ENCODE results near the gene HES1. TPM values are rescaled to one million over a fixed set of nuclear protein-coding genes. Genes with fewer than 3 reads are reported as not detected.
"Not testable (repeated sequence)": the region's sequence is repeated elsewhere in the genome, so short reads cannot be mapped to it uniquely, and the experiment has no call there.

The HES1 gene
- total and polyA plus RNA-seq, 4 donors = 22.5 to 51.9 (median 33.0) TPM

DNA sequence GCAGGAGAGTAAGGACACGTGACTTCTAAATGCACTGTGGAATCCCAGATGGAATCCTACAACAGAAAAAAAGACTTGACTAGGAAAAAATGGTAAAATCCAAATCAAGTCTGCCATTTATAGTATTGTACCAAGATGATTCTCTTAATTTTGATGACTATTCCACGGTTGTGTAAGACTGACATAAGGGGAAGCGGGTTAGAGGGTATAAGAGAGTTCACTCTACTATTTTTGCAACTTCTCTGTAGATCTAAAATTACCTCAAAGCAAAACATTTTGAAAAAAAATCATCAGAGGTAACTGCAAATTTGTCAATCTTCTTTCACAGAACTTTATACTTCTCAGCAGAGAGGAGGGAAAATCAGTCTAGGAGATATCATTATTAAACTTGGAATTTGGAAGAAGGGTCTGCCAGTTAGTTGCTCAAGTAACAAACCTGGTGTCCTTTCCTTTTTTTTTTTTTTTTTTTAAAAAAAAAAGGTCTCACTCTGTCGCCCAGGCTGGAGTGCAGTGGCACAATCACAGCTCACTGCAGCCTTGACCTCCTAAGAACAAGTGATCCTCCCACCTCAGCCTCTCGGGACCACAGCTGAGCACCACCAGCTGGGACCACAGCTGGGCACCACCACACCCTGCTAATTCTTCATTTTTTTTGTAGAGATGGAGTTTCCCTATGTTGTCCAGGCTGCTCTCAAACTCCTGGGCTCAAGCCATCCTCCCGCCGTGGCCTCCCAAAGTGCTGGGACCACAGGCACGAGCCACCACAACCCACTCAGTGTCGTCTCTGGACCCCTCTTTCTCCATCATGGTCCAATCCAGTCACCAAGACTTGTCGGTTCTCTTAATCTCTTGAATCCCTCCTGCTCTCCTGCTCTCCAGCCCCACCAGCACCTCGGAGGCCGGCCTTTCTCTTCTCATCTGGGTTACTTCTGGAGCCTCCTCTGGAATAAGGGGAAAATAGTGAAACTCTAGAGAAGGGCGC is 14.9 kb upstream of the HES1 start:
- intact Hi-C loops (cut with DNase I) = no loop called here
- Histone ChIP-seq H3K36me3 (ENCODE audit: control insufficient read depth in 1 of 2, insufficient read depth in 2 of 2, low read length in 1 of 2) (no peaks in the 10 kb centered on the region), H3K27ac (ENCODE audit: low read depth in 1 of 2, low read length in 2 of 2) (no peak overlapping the region), H3K4me3 (ENCODE audit: low read length in 2 of 2) (no peak overlapping the region), H3K4me1 (ENCODE audit: control insufficient read depth in 1 of 2, insufficient read depth in 2 of 2, low read length in 2 of 2) (no peaks in the 10 kb centered on the region), H3K9me3 (ENCODE audit: control insufficient read depth, low read length) (peaks cover 2% of the 10 kb centered on the region), H3K27me3 (ENCODE audit: control insufficient read depth in 1 of 2, insufficient read depth in 2 of 2, low read length in 1 of 2) (no peaks in the 10 kb centered on the region)
- 91 to 92% methylated on average over 13 of the region's 13 CpGs for WGBS, 2 donors
- DNase-seq (no peak), ATAC-seq (ENCODE audit: low FRiP score) (no peak)

GRCh38 chr3:194121891-194122631 is 13.9 kb upstream of the HES1 start:
- WGBS, 2 donors = 77 to 82% methylated on average over 8 of the region's 8 CpGs
- Histone ChIP-seq H3K27me3 (ENCODE audit: control insufficient read depth in 1 of 2, insufficient read depth in 2 of 2, low read length in 1 of 2) (no peaks in the 10 kb centered on the region), H3K4me1 (ENCODE audit: control insufficient read depth in 1 of 2, insufficient read depth in 2 of 2, low read length in 2 of 2) (no peaks in the 10 kb centered on the region), H3K9me3 (ENCODE audit: control insufficient read depth, low read length) (peaks cover 2% of the 10 kb centered on the region), H3K4me3 (ENCODE audit: low read length in 2 of 2) (no peak overlapping the region), H3K36me3 (ENCODE audit: control insufficient read depth in 1 of 2, insufficient read depth in 2 of 2, low read length in 1 of 2) (no peaks in the 10 kb centered on the region), H3K27ac (ENCODE audit: low read depth in 1 of 2, low read length in 2 of 2) (no peak overlapping the region)
- intact Hi-C loops (cut with DNase I) = no loop called here
- DNase-seq = no peak
- no peak for ATAC-seq (ENCODE audit: low FRiP score)

- Histone ChIP-seq H3K4me1 (ENCODE audit: control insufficient read depth in 1 of 2, insufficient read depth in 2 of 2, low read length in 2 of 2) (no peaks in the 10 kb centered on the region), H3K9me3 (ENCODE audit: control insufficient read depth, low read length) (no peaks in the 10 kb centered on the region), H3K27me3 (ENCODE audit: control insufficient read depth in 1 of 2, insufficient read depth in 2 of 2, low read length in 1 of 2) (no peaks in the 10 kb centered on the region), H3K36me3 (ENCODE audit: control insufficient read depth in 1 of 2, insufficient read depth in 2 of 2, low read length in 1 of 2) (no peaks in the 10 kb centered on the region), H3K27ac (ENCODE audit: low read depth in 1 of 2, low read length in 2 of 2) (no peak overlapping the region), H3K4me3 (ENCODE audit: low read length in 2 of 2) (no peak overlapping the region)
- WGBS, 2 donors = 88% methylated on average over 6 of the region's 6 CpGs
- intact Hi-C loops (cut with DNase I) = no loop called here
- DNase-seq (no peak), ATAC-seq (ENCODE audit: low FRiP score) (no peak)
These were observed 12.2 kb upstream of the HES1 start for GRCh38 chr3:194123726-194124125.

- H3K4me1 ChIP-seq (ENCODE audit: control insufficient read depth in 1 of 2, insufficient read depth in 2 of 2, low read length in 2 of 2) = no peaks in the 10 kb centered on the region
- H3K36me3 ChIP-seq (ENCODE audit: control insufficient read depth in 1 of 2, insufficient read depth in 2 of 2, low read length in 1 of 2) = no peaks in the 10 kb centered on the region
- DNase-seq (no peak), ATAC-seq (ENCODE audit: low FRiP score) (no peak)
- no peak overlapping the region for H3K27ac ChIP-seq (ENCODE audit: low read depth in 1 of 2, low read length in 2 of 2)
- H3K9me3 ChIP-seq (ENCODE audit: control insufficient read depth, low read length) = no peaks in the 10 kb centered on the region
- intact Hi-C loops (cut with DNase I) = no loop called here
- no peak overlapping the region for H3K4me3 ChIP-seq (ENCODE audit: low read length in 2 of 2)
- 94 to 95% methylated on average over 4 of the region's 4 CpGs for WGBS, 2 donors
- no peaks in the 10 kb centered on the region for H3K27me3 ChIP-seq (ENCODE audit: control insufficient read depth in 1 of 2, insufficient read depth in 2 of 2, low read length in 1 of 2)
These were observed 11.8 kb upstream of the HES1 start for GRCh38 chr3:194124193-194124592.

GRCh38 chr3:194125442-194125841 is 10.5 kb upstream of the HES1 start:
- H3K27me3 ChIP-seq (ENCODE audit: control insufficient read depth in 1 of 2, insufficient read depth in 2 of 2, low read length in 1 of 2) = no peaks in the 10 kb centered on the region
- H3K27ac ChIP-seq (ENCODE audit: low read depth in 1 of 2, low read length in 2 of 2) = no peak overlapping the region
- DNase-seq (no peak), ATAC-seq (ENCODE audit: low FRiP score) (no peak)
- H3K9me3 ChIP-seq (ENCODE audit: control insufficient read depth, low read length) = no peaks in the 10 kb centered on the region
- intact Hi-C loops (cut with DNase I) = loop anchor here in 1 of 2 donors (5.0 kb wide), 1 partner anchor 38 kb away; no protein-coding TSS in a partner anchor
- H3K36me3 ChIP-seq (ENCODE audit: control insufficient read depth in 1 of 2, insufficient read depth in 2 of 2, low read length in 1 of 2) = no peaks in the 10 kb centered on the region
- WGBS, 2 donors = 96% methylated on average over 6 of the region's 6 CpGs
- no peaks in the 10 kb centered on the region for H3K4me1 ChIP-seq (ENCODE audit: control insufficient read depth in 1 of 2, insufficient read depth in 2 of 2, low read length in 2 of 2)
- H3K4me3 ChIP-seq (ENCODE audit: low read length in 2 of 2) = no peak overlapping the region

- WGBS, 2 donors = 96 to 98% methylated on average over 9 of the region's 9 CpGs
- Histone ChIP-seq H3K27me3 (ENCODE audit: control insufficient read depth in 1 of 2, insufficient read depth in 2 of 2, low read length in 1 of 2) (no peaks in the 10 kb centered on the region), H3K36me3 (ENCODE audit: control insufficient read depth in 1 of 2, insufficient read depth in 2 of 2, low read length in 1 of 2) (no peaks in the 10 kb centered on the region), H3K9me3 (ENCODE audit: control insufficient read depth, low read length) (no peaks in the 10 kb centered on the region), H3K4me3 (ENCODE audit: low read length in 2 of 2) (no peak overlapping the region), H3K4me1 (ENCODE audit: control insufficient read depth in 1 of 2, insufficient read depth in 2 of 2, low read length in 2 of 2) (peaks cover 0 to 5% of the 10 kb centered on the region in 2 donors), H3K27ac (ENCODE audit: low read depth in 1 of 2, low read length in 2 of 2) (no peak overlapping the region)
- intact Hi-C loops (cut with DNase I) = loop anchor here in 1 of 2 donors (5.0 kb wide), 1 partner anchor 39 kb away; no protein-coding TSS in a partner anchor
- no peak for DNase-seq
- no peak for ATAC-seq (ENCODE audit: low FRiP score)
These were observed 9.2 kb upstream of the HES1 start for GRCh38 chr3:194126790-194127189.

DNA sequence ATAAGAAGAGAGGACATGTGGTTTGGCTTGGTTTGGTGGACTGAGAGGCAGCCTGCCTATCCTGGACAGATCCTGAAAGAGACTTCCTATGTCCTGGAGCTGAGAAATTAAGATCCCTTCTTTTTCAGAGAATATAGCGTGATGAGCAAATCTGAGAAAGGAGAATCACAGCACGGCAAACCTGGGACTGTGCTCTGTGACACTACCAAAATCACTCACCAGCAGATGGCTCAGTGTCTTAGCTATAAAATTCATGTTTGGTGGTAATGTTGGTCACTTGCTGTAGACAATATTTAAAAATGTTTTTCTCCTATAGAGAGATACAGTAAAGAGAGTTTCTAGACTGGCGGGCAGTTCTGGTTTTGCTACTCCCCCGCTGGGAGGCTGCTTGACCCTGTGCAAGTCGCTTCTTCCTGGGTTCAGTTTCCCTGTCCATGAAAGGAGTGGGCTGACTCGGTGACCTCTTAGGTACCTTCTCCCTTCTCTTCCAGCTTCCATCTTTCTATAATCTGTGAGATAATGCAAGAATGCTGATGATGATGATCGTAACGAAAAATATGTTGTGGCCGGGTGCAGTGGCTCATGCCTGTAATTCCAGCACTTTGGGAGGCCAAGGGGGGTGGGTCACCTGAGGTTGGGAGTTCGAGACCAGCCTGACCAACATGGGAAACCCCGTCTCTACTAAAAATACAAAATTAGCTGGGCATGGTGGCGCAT is 7.6 kb upstream of the HES1 start:
- intact Hi-C loops (cut with DNase I) = loop anchor here in 1 of 2 donors (5.0 kb wide), 1 partner anchor 41 kb away; no protein-coding TSS in a partner anchor
- H3K27ac ChIP-seq (ENCODE audit: low read depth in 1 of 2, low read length in 2 of 2) = no peak overlapping the region
- 97 to 98% methylated on average over 12 of the region's 12 CpGs for WGBS, 2 donors
- ATAC-seq (ENCODE audit: low FRiP score) (no peak), DNase-seq (no peak)
- peaks cover 0 to 5% of the 10 kb centered on the region in 2 donors for H3K4me1 ChIP-seq (ENCODE audit: control insufficient read depth in 1 of 2, insufficient read depth in 2 of 2, low read length in 2 of 2)
- no peak overlapping the region for H3K4me3 ChIP-seq (ENCODE audit: low read length in 2 of 2)
- no peaks in the 10 kb centered on the region for H3K9me3 ChIP-seq (ENCODE audit: control insufficient read depth, low read length)
- H3K36me3 ChIP-seq (ENCODE audit: control insufficient read depth in 1 of 2, insufficient read depth in 2 of 2, low read length in 1 of 2) = no peaks in the 10 kb centered on the region
- H3K27me3 ChIP-seq (ENCODE audit: control insufficient read depth in 1 of 2, insufficient read depth in 2 of 2, low read length in 1 of 2) = no peaks in the 10 kb centered on the region

DNA sequence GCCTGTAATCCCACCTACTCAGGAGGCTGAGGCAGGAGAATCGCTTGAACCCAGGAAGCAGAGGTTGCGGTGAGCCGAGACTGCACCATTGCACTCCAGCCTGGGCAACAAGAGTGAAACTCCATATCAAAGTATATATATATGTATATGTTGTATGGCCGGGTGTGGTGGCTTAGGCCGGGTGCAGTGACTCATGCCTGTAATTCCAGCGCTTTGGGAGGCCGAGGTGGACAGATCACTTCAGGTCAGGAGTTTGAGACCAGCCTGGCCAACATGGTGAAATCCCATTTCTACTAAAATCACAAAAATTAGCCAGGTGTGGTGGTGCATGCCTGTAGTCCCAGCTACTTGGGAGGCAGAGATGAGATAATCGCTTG is 7.0 kb upstream of the HES1 start:
- H3K27ac ChIP-seq (ENCODE audit: low read depth in 1 of 2, low read length in 2 of 2) = not testable (repeated sequence)
- 94 to 97% methylated on average over 8 of the region's 8 CpGs for WGBS, 2 donors

More for the DNA sequence above, 7.0 kb upstream of the HES1 start:
- not testable (repeated sequence) for H3K9me3 ChIP-seq (ENCODE audit: control insufficient read depth, low read length); H3K36me3 ChIP-seq (ENCODE audit: control insufficient read depth in 1 of 2, insufficient read depth in 2 of 2, low read length in 1 of 2); ATAC-seq (ENCODE audit: low FRiP score); H3K27me3 ChIP-seq (ENCODE audit: control insufficient read depth in 1 of 2, insufficient read depth in 2 of 2, low read length in 1 of 2); H3K4me1 ChIP-seq (ENCODE audit: control insufficient read depth in 1 of 2, insufficient read depth in 2 of 2, low read length in 2 of 2); H3K4me3 ChIP-seq (ENCODE audit: low read length in 2 of 2); DNase-seq
- intact Hi-C loops (cut with DNase I) = loop anchor here in 1 of 2 donors (5.0 kb wide), 1 partner anchor 42 kb away; no protein-coding TSS in a partner anchor
